ENCODE data around the gene THOC6. TPM values are rescaled to one million over a fixed set of nuclear protein-coding genes. Genes with fewer than 3 reads are reported as not detected.

THOC6 gene
- total and polyA plus RNA-seq, 9 of the 15 experiments (the other 6 are each of a cell fraction or from before 2014, with no cell fraction given) = 2.5 to 65.4 (median 42.3) TPM

DNA sequence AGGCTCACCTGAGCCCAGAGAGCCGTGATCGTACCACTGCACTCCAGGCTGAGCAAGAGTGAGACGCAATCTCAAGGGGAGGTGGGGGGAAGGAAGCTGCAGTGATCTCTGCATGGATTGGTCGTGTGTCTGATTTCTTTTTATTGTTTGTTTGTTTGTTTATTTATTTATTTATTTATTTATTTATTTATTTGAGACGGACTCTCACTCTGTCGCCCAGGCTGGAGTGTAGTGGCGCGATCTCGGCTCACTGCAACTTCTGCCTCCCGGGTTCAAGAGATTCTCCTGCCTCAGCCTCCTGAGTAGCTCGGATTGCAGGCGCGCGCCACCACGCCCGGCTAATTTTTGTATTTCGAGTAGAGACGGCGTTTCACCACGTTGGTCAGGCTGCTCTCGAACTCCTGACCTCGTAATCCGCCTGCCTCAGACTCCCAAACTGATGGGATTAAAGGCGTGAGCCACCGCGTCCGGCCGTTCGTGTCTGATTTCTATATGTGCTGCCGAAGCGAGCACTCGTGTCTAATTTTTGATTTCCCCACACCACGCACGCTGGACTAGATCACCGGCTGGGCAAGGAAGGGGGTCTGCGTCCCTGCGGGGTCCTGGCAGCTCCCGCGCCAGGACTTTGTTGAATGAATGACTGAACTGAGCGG lies 4.1 kb upstream of the THOC6 start:
- H3K79me2 ChIP-seq (ENCODE audit: control insufficient read depth, insufficient read depth, low read length) = peaks cover 37% of the 10 kb centered on the region
- intact Hi-C loops (cut with micrococcal nuclease) (loop anchor here (1.0 to 10.0 kb wide), 2 partner anchors 11 to 55 kb away; partner anchors contain the start of genes KREMEN2 and PAQR4), in situ Hi-C loops (cut with MboI) (no loop called here)
- peaks cover 28% of the 10 kb centered on the region for H4K20me1 ChIP-seq (replicated peaks; ENCODE audit: control insufficient read depth, insufficient read depth, low read length)
- 25% methylated on average over 36 of the region's 40 CpGs for WGBS (ENCODE audit: insufficient coverage, low coverage, missing lambda C conversion rate)
- DNase-seq (ENCODE audit: extremely low read depth in 1 of 4, low spot score in 3 of 4) (no peak), FAIRE-seq (no peak), ATAC-seq (no peak)
- peaks cover 2% of the 10 kb centered on the region for H3K9me1 ChIP-seq (ENCODE audit: control insufficient read depth, insufficient read depth, low read length)
- peak overlapping the region; percentile 90 for H3K27ac ChIP-seq (ENCODE audit: extremely low read depth, low read depth, low read length)
- ChIA-PET CTCF (ENCODE audit: low intra/inter-chr PET ratio) (interaction anchor here (0.6 kb wide), 1 partner anchor 40 kb away, joined by 6 read pairs; no protein-coding TSS in a partner anchor), POLR2A (interaction anchor here (0.6 to 3.3 kb wide), 8 partner anchors 10 to 410 kb away, joined by 3 to 29 read pairs (median 4); no protein-coding TSS in a partner anchor)
- peak overlapping the region; percentile 90 for H3K4me2 ChIP-seq (ENCODE audit: insufficient read depth, low read length)
- no TSS peak for BruUV-seq (replicated peaks)
- no peaks in the 10 kb centered on the region for H3K27me3 ChIP-seq (ENCODE audit: control insufficient read depth in 2 of 2, insufficient read depth in 2 of 2, low read length in 2 of 2)
- H3K4me3 ChIP-seq = peak overlapping the region; percentile 82
- H2AFZ ChIP-seq (ENCODE audit: low read depth, low read length) = peak overlapping the region; percentile 97
- peak overlapping the region; percentile 59 to 94 for H3K9ac ChIP-seq (ENCODE audit: insufficient read depth in 1 of 2, low read depth in 2 of 2, low read length in 2 of 2)
- peaks cover 38 to 91% of the 10 kb centered on the region in 2 experiments for H3K4me1 ChIP-seq (replicated peaks in 1 of 2; ENCODE audit: control insufficient read depth in 2 of 2, insufficient read depth in 2 of 2, low read length in 2 of 2)
- H3K9me3 ChIP-seq (replicated peaks; ENCODE audit: control insufficient read depth, insufficient read depth, low read depth, low read length) = no peaks in the 10 kb centered on the region
- peaks cover 15% of the 10 kb centered on the region; the same call in 2 of the 3 replicates for H3K36me3 ChIP-seq (ENCODE audit: control insufficient read depth, insufficient read depth, low read length)
- TF ChIP-seq SMARCE1 (IDR thresholded peaks at IDR 0.05) = 0 out of 2 replicates have a peak, but pooled peaks have one; percentile 32
- no peak for TF ChIP-seq TEAD2 (tag; IDR thresholded peaks at IDR 0.05)
- TF ChIP-seq MYC (IDR thresholded peaks at IDR 0.05; ENCODE audit: low read depth, low read length) = no peak
- no peak for TF ChIP-seq MYC (CRISPR knock-in tag; IDR thresholded peaks at IDR 0.05; ENCODE audit: borderline replicate concordance, low read depth)
- no peak for TF ChIP-seq ZBTB5 (IDR thresholded peaks at IDR 0.05)
- TF ChIP-seq SAP30 (IDR thresholded peaks at IDR 0.05; ENCODE audit: borderline replicate concordance, insufficient read depth, low read depth, low read length, poor library complexity, severe bottlenecking) = peak; percentile 39
- TF ChIP-seq TAF9B (IDR thresholded peaks at IDR 0.05; ENCODE audit: partially characterized antibody) = no peak
- 0 out of 2 replicates have a peak, but pooled peaks have one; percentile 13 for TF ChIP-seq CREB3L1 (IDR thresholded peaks at IDR 0.05; ENCODE audit: borderline replicate concordance, low read depth)
- no peak for TF ChIP-seq ZSCAN32 (CRISPR knock-in tag; IDR thresholded peaks at IDR 0.05)
- no peak for TF ChIP-seq BRD4 (IDR thresholded peaks at IDR 0.05)
- peak; percentile 35 for TF ChIP-seq GTF3C2 (IDR thresholded peaks at IDR 0.05; ENCODE audit: borderline replicate concordance, extremely low read depth, insufficient read length)
- TF ChIP-seq, protein P1, sequence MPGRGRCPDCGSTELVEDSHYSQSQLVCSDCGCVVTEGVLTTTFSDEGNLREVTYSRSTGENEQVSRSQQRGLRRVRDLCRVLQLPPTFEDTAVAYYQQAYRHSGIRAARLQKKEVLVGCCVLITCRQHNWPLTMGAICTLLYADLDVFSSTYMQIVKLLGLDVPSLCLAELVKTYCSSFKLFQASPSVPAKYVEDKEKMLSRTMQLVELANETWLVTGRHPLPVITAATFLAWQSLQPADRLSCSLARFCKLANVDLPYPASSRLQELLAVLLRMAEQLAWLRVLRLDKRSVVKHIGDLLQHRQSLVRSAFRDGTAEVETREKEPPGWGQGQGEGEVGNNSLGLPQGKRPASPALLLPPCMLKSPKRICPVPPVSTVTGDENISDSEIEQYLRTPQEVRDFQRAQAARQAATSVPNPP (IDR thresholded peaks at IDR 0.05; ENCODE audit: borderline replicate concordance, insufficient read depth, insufficient read length) = no peak

Measured in K562 (cell line).